GM21423 (cell line): ENCODE data around the gene CUX1.
A peak's percentile ranks its signal among the peaks of the same experiment; 100 is the strongest.

Source experiments
- ATAC-seq: cut with Tn5 transposase; IDR thresholded peaks from one replicate; pipeline ENCODE4 v1.9.1; 2021; ENCODE audit warnings: mild to moderate bottlenecking, moderate library complexity; ENCODE audit not compliant: unreplicated experiment

Gene CUX1

GRCh38 chr7:102275123-102275703 is 457.8 kb downstream of the CUX1 start:
- ATAC-seq = no peak

- ATAC-seq = no peak
Measured at GRCh38 chr7:102277901-102278300, 460.5 kb downstream of the CUX1 start.

- ATAC-seq = peak; percentile 55
Measured at GRCh38 chr7:102279537-102280400, 462.3 kb downstream of the CUX1 start.

- no peak for ATAC-seq
Measured at GRCh38 chr7:102280521-102280920, 463.1 kb downstream of the CUX1 start.

- no peak for ATAC-seq
Measured at GRCh38 chr7:102281785-102282184, 464.4 kb downstream of the CUX1 start.

GRCh38 chr7:102282465-102283362 is 465.3 kb downstream of the CUX1 start:
- no peak for ATAC-seq

GRCh38 chr7:102283477-102284189 is 466.2 kb downstream of the CUX1 start:
- ATAC-seq = no peak

GRCh38 chr7:102284399-102284798 is 467.0 kb downstream of the CUX1 start:
- ATAC-seq = no peak

- ATAC-seq = no peak
Measured at GRCh38 chr7:102284891-102285539, 467.6 kb downstream of the CUX1 start.

- ATAC-seq = no peak
Measured at GRCh38 chr7:102285540-102286236, 468.3 kb downstream of the CUX1 start.

GRCh38 chr7:102286237-102287110 is 469.0 kb downstream of the CUX1 start, which contains the start of gene SH2B2:
TSS of gene SH2B2 (plus strand) at chr7:102286868. CDS start at chr7:102300551, 13,683 bp downstream.
- ATAC-seq = no peak

- no peak for ATAC-seq
Measured at GRCh38 chr7:102287111-102287980, 469.9 kb downstream of the CUX1 start.

GRCh38 chr7:102287981-102288278 is 470.5 kb downstream of the CUX1 start:
- ATAC-seq = no peak

- no peak for ATAC-seq
Measured at GRCh38 chr7:102288285-102288930, 471.0 kb downstream of the CUX1 start.

- ATAC-seq = no peak
Measured at GRCh38 chr7:102289057-102289456, 471.6 kb downstream of the CUX1 start.

GRCh38 chr7:102291056-102291915 is 473.9 kb downstream of the CUX1 start:
- peak; percentile 43 for ATAC-seq
